GM23338 (cell line): Measurements from ENCODE around the gene LNX1. TPM values are rescaled to one million over a fixed set of nuclear protein-coding genes. Genes with fewer than 3 reads are reported as not detected.

Experiments
- ATAC-seq: fragments of 200-7000 bp; cut with Tn5 transposase; 3 replicates; pipeline ENCODE4 v1.9.1; 2020
- DNase-seq: peaks from one replicate; pipeline ENCODE4 v3.0.0-alpha.2; 2015; ENCODE audit warnings: low spot score
- H2AFZ ChIP-seq: fragments of 200-600 bp; sonication (generic); 2 replicates; pipeline ENCODE4 v1.8.0; 2016; ENCODE audit warnings: antibody characterized with exemption, mild to moderate bottlenecking, moderate library complexity
- H3F3A ChIP-seq: fragments of 200-600 bp; sonication (generic); replicated peaks from 2 replicates; pipeline ENCODE4 v1.8.0; 2017; ENCODE audit warnings: antibody characterized with exemption, mixed run types, low read depth
- H3K27ac ChIP-seq: fragments of 200-600 bp; sonication (generic); 2 replicates; pipeline ENCODE4 v1.6.1; 2016; ENCODE audit warnings: low read depth
- H3K27me3 ChIP-seq: fragments of 200-600 bp; sonication (generic); 2 replicates; pipeline ENCODE4 v1.8.0; 2016; ENCODE audit warnings: mild to moderate bottlenecking, mixed run types, moderate library complexity; ENCODE audit not compliant: insufficient read depth
- H3K36me3 ChIP-seq: fragments of 200-600 bp; sonication (generic); 2 replicates; pipeline ENCODE4 v1.8.0; 2016; ENCODE audit warnings: mild to moderate bottlenecking; ENCODE audit not compliant: insufficient read depth
- H3K4me1 ChIP-seq: fragments of 200-600 bp; sonication (generic); 2 replicates; pipeline ENCODE4 v1.8.0; 2016; ENCODE audit warnings: mild to moderate bottlenecking, moderate library complexity; ENCODE audit not compliant: insufficient read depth
- H3K4me2 ChIP-seq: fragments of 200-600 bp; sonication (generic); 2 replicates; pipeline ENCODE4 v1.7.1; 2017; ENCODE audit warnings: mixed run types
- H3K4me3 ChIP-seq: fragments of 200-600 bp; sonication (generic); 2 replicates; pipeline ENCODE4 v1.6.1; 2016; ENCODE audit warnings: mixed run types
- H3K79me2 ChIP-seq: fragments of 200-600 bp; sonication (generic); replicated peaks from 2 replicates; pipeline ENCODE4 v1.8.0; 2017; ENCODE audit warnings: mild to moderate bottlenecking; ENCODE audit not compliant: insufficient read depth
- H3K9me2 ChIP-seq: fragments of 200-600 bp; sonication (generic); 2 replicates; pipeline ENCODE4 v1.8.0; 2017; ENCODE audit not compliant: insufficient read depth
- H4K20me1 ChIP-seq: fragments of 200-600 bp; sonication (generic); replicated peaks from 2 replicates; pipeline ENCODE4 v1.8.0; 2017; ENCODE audit warnings: mild to moderate bottlenecking; ENCODE audit not compliant: insufficient read depth
- H3K27ac Mint-ChIP-seq: 2 replicates; pipeline ENCODE4 v1.8.0; 2020; ENCODE audit warnings: inconsistent platforms, mild to moderate bottlenecking, moderate library complexity, mixed read lengths
- H3K27me3 Mint-ChIP-seq: 3 replicates; pipeline ENCODE4 v1.8.0; 2022; ENCODE audit warnings: low read depth, mild to moderate bottlenecking, moderate library complexity, mixed read lengths, inconsistent platforms; ENCODE audit not compliant: insufficient read depth, poor library complexity
- H3K36me3 Mint-ChIP-seq: 3 replicates; pipeline ENCODE4 v1.8.0; 2021; ENCODE audit warnings: low read depth, mild to moderate bottlenecking, inconsistent platforms, moderate library complexity, mixed read lengths
- H3K4me1 Mint-ChIP-seq: 3 replicates; pipeline ENCODE4 v1.8.0; 2020; ENCODE audit warnings: mild to moderate bottlenecking, inconsistent platforms, mixed read lengths
- H3K4me3 Mint-ChIP-seq: 3 replicates; pipeline ENCODE4 v1.8.0; 2021; ENCODE audit warnings: moderate library complexity, mild to moderate bottlenecking, inconsistent platforms, mixed read lengths
- H3K9me3 Mint-ChIP-seq: 3 replicates; pipeline ENCODE4 v1.8.0; 2020; ENCODE audit warnings: moderate library complexity, mild to moderate bottlenecking, inconsistent platforms, mixed read lengths
- CREB1 ChIP-seq: fragments of 250-450 bp; sonication (Bioruptor Pico); IDR thresholded peaks from 2 replicates; pipeline ENCODE4 v1.5.0; 2020; ENCODE audit warnings: low read depth, mild to moderate bottlenecking, moderate library complexity
- EZH2 ChIP-seq: fragments of 200-600 bp; sonication (generic); IDR thresholded peaks from one replicate; pipeline ENCODE4 v1.8.0; 2017; ENCODE audit warnings: antibody characterized with exemption, mild to moderate bottlenecking, low read depth; ENCODE audit not compliant: unreplicated experiment
- EZH2phosphoT487 ChIP-seq: fragments of 200-600 bp; sonication (generic); IDR thresholded peaks from one replicate; pipeline ENCODE4 v1.8.1; 2018; ENCODE audit warnings: antibody characterized with exemption; ENCODE audit not compliant: unreplicated experiment
- NANOG ChIP-seq: IDR thresholded peaks from 2 replicates; pipeline ENCODE4 v1.6.1; 2016; ENCODE audit warnings: antibody characterized with exemption, borderline replicate concordance
- POLR2AphosphoS5 ChIP-seq: IDR thresholded peaks from 2 replicates; pipeline ENCODE4 v1.6.1; 2016; ENCODE audit warnings: antibody characterized with exemption, low read depth
- STAT1 ChIP-seq: IDR thresholded peaks from one replicate; pipeline ENCODE4 v1.6.1; 2016; ENCODE audit warnings: antibody characterized with exemption; ENCODE audit not compliant: unreplicated experiment
- ZNF114 ChIP-seq: fragments of 250-450 bp; sonication (Bioruptor Pico); IDR thresholded peaks from 2 replicates; pipeline ENCODE4 v1.5.0; 2020; ENCODE audit warnings: mild to moderate bottlenecking, moderate library complexity
- ZNF331 ChIP-seq: fragments of 250-450 bp; sonication (Bioruptor Pico); IDR thresholded peaks from 2 replicates; pipeline ENCODE4 v1.5.0; 2020; ENCODE audit warnings: low read depth, mild to moderate bottlenecking, moderate library complexity
- polyA plus RNA-seq: library from polyadenylated mRNA; unstranded; fragments of >200 nt; fragmentation: Nextera tagmentation; extraction: Ambion mirVana; gene quantifications from 2 replicates; pipeline ENCODE4 v1.2.1, GENCODE V29; 2016
- total RNA-seq: library from RNA; depleted of rRNA; stranded (reverse); fragments of >200 nt; shearing (Covaris generic); gene quantifications from 2 replicates; pipeline ENCODE4 v1.2.3, GENCODE V29; 2014
- TF ChIP-seq, protein P1 (sequence below): IDR thresholded peaks from 2 replicates; pipeline ENCODE4 v1.6.1; 2016; ENCODE audit warnings: antibody characterized with exemption
- TF ChIP-seq, protein P2 (sequence below), 2 experiments: fragments of 200-600 bp in 1 of 2; sonication (generic) in 1 of 2; conservative IDR thresholded peaks; 2 replicates each; pipeline versions ENCODE4 v1.5.1 to v1.6.1; 2016 to 2017; ENCODE audit warnings: antibody characterized with exemption in 2 of 2, low read depth in 2 of 2, mild to moderate bottlenecking in 2 of 2, moderate library complexity in 1 of 2
- TF ChIP-seq, protein P3 (sequence below): IDR thresholded peaks from one replicate; pipeline ENCODE4 v1.6.1; 2018; ENCODE audit warnings: antibody characterized with exemption; ENCODE audit not compliant: unreplicated experiment
- TF ChIP-seq, protein P4 (sequence below): fragments of 250-450 bp; sonication (Bioruptor Pico); IDR thresholded peaks from 2 replicates; pipeline ENCODE4 v1.5.0; 2020; ENCODE audit warnings: mild to moderate bottlenecking, moderate library complexity

Gene LNX1
- total and polyA plus RNA-seq, 2 experiments from 2014 or later = 5.4 to 6.4 TPM

DNA sequence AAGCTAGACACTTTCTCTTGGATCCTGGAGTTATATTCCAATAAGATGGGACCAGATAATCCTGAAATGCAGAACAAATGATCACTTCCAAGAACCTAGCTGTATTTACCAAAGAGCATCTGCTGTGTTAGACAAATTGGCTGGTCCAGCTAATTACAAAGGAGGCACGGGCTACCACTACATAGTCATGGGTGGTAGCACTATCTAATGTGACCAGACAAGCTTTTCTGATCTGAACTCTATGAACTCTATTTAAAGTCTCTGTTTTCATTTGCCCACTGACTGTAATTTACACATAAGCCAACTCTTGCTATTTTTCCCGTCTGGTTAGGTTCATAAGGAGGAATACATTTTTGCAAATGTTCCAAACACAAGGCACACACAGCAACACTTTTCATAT is 34.6 kb downstream of the LNX1 start:
- no peaks in the 10 kb centered on the region for H3K9me2 ChIP-seq
- H3K79me2 ChIP-seq = no peaks in the 10 kb centered on the region
- no peak for ATAC-seq
- no peaks in the 10 kb centered on the region for H3K4me1 ChIP-seq
- TF ChIP-seq EZH2phosphoT487 = no peak
- TF ChIP-seq, protein P1, sequence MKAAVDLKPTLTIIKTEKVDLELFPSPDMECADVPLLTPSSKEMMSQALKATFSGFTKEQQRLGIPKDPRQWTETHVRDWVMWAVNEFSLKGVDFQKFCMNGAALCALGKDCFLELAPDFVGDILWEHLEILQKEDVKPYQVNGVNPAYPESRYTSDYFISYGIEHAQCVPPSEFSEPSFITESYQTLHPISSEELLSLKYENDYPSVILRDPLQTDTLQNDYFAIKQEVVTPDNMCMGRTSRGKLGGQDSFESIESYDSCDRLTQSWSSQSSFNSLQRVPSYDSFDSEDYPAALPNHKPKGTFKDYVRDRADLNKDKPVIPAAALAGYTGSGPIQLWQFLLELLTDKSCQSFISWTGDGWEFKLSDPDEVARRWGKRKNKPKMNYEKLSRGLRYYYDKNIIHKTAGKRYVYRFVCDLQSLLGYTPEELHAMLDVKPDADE = no peak
- no peak for TF ChIP-seq EZH2
- TF ChIP-seq ZNF114 (CRISPR knock-in tag) = no peak
- no peak for TF ChIP-seq CREB1 (CRISPR knock-in tag)
- no peak for TF ChIP-seq POLR2AphosphoS5
- TF ChIP-seq ZNF331 (CRISPR knock-in tag) = no peak
- TF ChIP-seq, protein P2, sequence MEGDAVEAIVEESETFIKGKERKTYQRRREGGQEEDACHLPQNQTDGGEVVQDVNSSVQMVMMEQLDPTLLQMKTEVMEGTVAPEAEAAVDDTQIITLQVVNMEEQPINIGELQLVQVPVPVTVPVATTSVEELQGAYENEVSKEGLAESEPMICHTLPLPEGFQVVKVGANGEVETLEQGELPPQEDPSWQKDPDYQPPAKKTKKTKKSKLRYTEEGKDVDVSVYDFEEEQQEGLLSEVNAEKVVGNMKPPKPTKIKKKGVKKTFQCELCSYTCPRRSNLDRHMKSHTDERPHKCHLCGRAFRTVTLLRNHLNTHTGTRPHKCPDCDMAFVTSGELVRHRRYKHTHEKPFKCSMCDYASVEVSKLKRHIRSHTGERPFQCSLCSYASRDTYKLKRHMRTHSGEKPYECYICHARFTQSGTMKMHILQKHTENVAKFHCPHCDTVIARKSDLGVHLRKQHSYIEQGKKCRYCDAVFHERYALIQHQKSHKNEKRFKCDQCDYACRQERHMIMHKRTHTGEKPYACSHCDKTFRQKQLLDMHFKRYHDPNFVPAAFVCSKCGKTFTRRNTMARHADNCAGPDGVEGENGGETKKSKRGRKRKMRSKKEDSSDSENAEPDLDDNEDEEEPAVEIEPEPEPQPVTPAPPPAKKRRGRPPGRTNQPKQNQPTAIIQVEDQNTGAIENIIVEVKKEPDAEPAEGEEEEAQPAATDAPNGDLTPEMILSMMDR (conservative IDR thresholded peaks at IDR 0.05; ENCODE audit: low read depth in 2 of 2) = no peak
- no peak for TF ChIP-seq NANOG
- no peak for TF ChIP-seq STAT1
- TF ChIP-seq, protein P3, sequence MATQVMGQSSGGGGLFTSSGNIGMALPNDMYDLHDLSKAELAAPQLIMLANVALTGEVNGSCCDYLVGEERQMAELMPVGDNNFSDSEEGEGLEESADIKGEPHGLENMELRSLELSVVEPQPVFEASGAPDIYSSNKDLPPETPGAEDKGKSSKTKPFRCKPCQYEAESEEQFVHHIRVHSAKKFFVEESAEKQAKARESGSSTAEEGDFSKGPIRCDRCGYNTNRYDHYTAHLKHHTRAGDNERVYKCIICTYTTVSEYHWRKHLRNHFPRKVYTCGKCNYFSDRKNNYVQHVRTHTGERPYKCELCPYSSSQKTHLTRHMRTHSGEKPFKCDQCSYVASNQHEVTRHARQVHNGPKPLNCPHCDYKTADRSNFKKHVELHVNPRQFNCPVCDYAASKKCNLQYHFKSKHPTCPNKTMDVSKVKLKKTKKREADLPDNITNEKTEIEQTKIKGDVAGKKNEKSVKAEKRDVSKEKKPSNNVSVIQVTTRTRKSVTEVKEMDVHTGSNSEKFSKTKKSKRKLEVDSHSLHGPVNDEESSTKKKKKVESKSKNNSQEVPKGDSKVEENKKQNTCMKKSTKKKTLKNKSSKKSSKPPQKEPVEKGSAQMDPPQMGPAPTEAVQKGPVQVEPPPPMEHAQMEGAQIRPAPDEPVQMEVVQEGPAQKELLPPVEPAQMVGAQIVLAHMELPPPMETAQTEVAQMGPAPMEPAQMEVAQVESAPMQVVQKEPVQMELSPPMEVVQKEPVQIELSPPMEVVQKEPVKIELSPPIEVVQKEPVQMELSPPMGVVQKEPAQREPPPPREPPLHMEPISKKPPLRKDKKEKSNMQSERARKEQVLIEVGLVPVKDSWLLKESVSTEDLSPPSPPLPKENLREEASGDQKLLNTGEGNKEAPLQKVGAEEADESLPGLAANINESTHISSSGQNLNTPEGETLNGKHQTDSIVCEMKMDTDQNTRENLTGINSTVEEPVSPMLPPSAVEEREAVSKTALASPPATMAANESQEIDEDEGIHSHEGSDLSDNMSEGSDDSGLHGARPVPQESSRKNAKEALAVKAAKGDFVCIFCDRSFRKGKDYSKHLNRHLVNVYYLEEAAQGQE = no peak
- TF ChIP-seq, protein P4, sequence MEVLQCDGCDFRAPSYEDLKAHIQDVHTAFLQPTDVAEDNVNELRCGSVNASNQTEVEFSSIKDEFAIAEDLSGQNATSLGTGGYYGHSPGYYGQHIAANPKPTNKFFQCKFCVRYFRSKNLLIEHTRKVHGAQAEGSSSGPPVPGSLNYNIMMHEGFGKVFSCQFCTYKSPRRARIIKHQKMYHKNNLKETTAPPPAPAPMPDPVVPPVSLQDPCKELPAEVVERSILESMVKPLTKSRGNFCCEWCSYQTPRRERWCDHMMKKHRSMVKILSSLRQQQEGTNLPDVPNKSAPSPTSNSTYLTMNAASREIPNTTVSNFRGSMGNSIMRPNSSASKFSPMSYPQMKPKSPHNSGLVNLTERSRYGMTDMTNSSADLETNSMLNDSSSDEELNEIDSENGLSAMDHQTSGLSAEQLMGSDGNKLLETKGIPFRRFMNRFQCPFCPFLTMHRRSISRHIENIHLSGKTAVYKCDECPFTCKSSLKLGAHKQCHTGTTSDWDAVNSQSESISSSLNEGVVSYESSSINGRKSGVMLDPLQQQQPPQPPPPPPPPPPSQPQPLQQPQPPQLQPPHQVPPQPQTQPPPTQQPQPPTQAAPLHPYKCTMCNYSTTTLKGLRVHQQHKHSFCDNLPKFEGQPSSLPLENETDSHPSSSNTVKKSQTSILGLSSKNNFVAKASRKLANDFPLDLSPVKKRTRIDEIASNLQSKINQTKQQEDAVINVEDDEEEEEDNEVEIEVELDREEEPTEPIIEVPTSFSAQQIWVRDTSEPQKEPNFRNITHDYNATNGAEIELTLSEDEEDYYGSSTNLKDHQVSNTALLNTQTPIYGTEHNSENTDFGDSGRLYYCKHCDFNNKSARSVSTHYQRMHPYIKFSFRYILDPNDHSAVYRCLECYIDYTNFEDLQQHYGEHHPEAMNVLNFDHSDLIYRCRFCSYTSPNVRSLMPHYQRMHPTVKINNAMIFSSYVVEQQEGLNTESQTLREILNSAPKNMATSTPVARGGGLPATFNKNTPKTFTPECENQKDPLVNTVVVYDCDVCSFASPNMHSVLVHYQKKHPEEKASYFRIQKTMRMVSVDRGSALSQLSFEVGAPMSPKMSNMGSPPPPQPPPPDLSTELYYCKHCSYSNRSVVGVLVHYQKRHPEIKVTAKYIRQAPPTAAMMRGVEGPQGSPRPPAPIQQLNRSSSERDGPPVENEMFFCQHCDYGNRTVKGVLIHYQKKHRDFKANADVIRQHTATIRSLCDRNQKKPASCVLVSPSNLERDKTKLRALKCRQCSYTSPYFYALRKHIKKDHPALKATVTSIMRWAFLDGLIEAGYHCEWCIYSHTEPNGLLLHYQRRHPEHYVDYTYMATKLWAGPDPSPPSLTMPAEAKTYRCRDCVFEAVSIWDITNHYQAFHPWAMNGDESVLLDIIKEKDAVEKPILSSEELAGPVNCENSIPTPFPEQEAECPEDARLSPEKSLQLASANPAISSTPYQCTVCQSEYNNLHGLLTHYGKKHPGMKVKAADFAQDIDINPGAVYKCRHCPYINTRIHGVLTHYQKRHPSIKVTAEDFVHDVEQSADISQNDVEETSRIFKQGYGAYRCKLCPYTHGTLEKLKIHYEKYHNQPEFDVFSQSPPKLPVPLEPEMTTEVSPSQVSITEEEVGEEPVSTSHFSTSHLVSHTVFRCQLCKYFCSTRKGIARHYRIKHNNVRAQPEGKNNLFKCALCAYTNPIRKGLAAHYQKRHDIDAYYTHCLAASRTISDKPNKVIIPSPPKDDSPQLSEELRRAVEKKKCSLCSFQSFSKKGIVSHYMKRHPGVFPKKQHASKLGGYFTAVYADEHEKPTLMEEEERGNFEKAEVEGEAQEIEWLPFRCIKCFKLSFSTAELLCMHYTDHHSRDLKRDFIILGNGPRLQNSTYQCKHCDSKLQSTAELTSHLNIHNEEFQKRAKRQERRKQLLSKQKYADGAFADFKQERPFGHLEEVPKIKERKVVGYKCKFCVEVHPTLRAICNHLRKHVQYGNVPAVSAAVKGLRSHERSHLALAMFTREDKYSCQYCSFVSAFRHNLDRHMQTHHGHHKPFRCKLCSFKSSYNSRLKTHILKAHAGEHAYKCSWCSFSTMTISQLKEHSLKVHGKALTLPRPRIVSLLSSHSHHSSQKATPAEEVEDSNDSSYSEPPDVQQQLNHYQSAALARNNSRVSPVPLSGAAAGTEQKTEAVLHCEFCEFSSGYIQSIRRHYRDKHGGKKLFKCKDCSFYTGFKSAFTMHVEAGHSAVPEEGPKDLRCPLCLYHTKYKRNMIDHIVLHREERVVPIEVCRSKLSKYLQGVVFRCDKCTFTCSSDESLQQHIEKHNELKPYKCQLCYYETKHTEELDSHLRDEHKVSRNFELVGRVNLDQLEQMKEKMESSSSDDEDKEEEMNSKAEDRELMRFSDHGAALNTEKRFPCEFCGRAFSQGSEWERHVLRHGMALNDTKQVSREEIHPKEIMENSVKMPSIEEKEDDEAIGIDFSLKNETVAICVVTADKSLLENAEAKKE (CRISPR knock-in tag) = no peak
- H3K4me3 ChIP-seq = no peak overlapping the region
- DNase-seq = no peak
- H3K36me3 Mint-ChIP-seq = no peaks in the 10 kb centered on the region
- H3K36me3 ChIP-seq = no peaks in the 10 kb centered on the region
- H3K27ac Mint-ChIP-seq = no peak overlapping the region
- H3F3A ChIP-seq = no peaks in the 10 kb centered on the region
- H3K27ac ChIP-seq = no peak overlapping the region
- H3K4me2 ChIP-seq = no peak overlapping the region
- no peak overlapping the region for H2AFZ ChIP-seq
- H3K27me3 Mint-ChIP-seq = peaks cover 9% of the 10 kb centered on the region
- no peaks in the 10 kb centered on the region for H3K27me3 ChIP-seq
- peaks cover 22% of the 10 kb centered on the region for H3K4me1 Mint-ChIP-seq
- no peak overlapping the region for H3K4me3 Mint-ChIP-seq
- H4K20me1 ChIP-seq = no peaks in the 10 kb centered on the region
- no peaks in the 10 kb centered on the region for H3K9me3 Mint-ChIP-seq
